Amygdala (tissue), 56 donors: ENCODE results near the gene BCAS4.
"Not testable (repeated sequence)": the region's sequence is repeated elsewhere in the genome, so short reads cannot be mapped to it uniquely, and the experiment has no call there.

ENCODE experiments used
- DNase-seq, 56 donors: peaks; one replicate each; lab custom pipeline; 2025; lab: John Stamatoyannopoulos, UW

Gene BCAS4

GRCh38 chr20:50794181-50794845 lies 548 bp upstream of the BCAS4 start:
- DNase-seq = peak in 4 of 56 donors; percentile 14 to 40 (median 27)

- no peak for DNase-seq
Measured at GRCh38 chr20:50797142-50797541, 2.3 kb downstream of the BCAS4 start.

- no peak for DNase-seq
Measured at GRCh38 chr20:50798650-50799049, 3.8 kb downstream of the BCAS4 start.

- DNase-seq = peak in 1 of 56 donors; percentile 10
Measured at GRCh38 chr20:50799176-50799889, 4.5 kb downstream of the BCAS4 start.

- no peak for DNase-seq
Measured at GRCh38 chr20:50799890-50800550, 5.2 kb downstream of the BCAS4 start.

- DNase-seq = not testable (repeated sequence)
Measured at GRCh38 chr20:50800986-50801746, 6.3 kb downstream of the BCAS4 start.

- no peak for DNase-seq
Measured at GRCh38 chr20:50801747-50802125, 6.9 kb downstream of the BCAS4 start.

GRCh38 chr20:50802289-50802688 lies 7.4 kb downstream of the BCAS4 start:
- no peak for DNase-seq

GRCh38 chr20:50804437-50805348 lies 9.8 kb downstream of the BCAS4 start:
- DNase-seq = no peak

GRCh38 chr20:50805349-50805684 lies 10.5 kb downstream of the BCAS4 start:
- DNase-seq = no peak

GRCh38 chr20:50806126-50806768 lies 11.4 kb downstream of the BCAS4 start:
- DNase-seq = no peak

GRCh38 chr20:50810063-50810462 lies 15.2 kb downstream of the BCAS4 start:
- DNase-seq = no peak

GRCh38 chr20:50810842-50811241 lies 16.0 kb downstream of the BCAS4 start:
- no peak for DNase-seq

GRCh38 chr20:50813101-50813643 lies 18.3 kb downstream of the BCAS4 start:
- DNase-seq = no peak

- DNase-seq = no peak
Measured at GRCh38 chr20:50813801-50814200, 18.9 kb downstream of the BCAS4 start.

GRCh38 chr20:50814438-50815161 lies 19.7 kb downstream of the BCAS4 start:
- DNase-seq = no peak

GRCh38 chr20:50815162-50815989 lies 20.5 kb downstream of the BCAS4 start:
- no peak for DNase-seq

- DNase-seq = no peak
Measured at GRCh38 chr20:50817776-50818172, 22.9 kb downstream of the BCAS4 start.
